ENCODE results near the gene NCBP3.

- TF ChIP-seq, protein P1, sequence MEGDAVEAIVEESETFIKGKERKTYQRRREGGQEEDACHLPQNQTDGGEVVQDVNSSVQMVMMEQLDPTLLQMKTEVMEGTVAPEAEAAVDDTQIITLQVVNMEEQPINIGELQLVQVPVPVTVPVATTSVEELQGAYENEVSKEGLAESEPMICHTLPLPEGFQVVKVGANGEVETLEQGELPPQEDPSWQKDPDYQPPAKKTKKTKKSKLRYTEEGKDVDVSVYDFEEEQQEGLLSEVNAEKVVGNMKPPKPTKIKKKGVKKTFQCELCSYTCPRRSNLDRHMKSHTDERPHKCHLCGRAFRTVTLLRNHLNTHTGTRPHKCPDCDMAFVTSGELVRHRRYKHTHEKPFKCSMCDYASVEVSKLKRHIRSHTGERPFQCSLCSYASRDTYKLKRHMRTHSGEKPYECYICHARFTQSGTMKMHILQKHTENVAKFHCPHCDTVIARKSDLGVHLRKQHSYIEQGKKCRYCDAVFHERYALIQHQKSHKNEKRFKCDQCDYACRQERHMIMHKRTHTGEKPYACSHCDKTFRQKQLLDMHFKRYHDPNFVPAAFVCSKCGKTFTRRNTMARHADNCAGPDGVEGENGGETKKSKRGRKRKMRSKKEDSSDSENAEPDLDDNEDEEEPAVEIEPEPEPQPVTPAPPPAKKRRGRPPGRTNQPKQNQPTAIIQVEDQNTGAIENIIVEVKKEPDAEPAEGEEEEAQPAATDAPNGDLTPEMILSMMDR (IDR thresholded peaks at IDR 0.05), result no peak
- no peak for TF ChIP-seq POLR2A (IDR thresholded peaks at IDR 0.05)
Observed at GRCh38 chr17:3861761-3862681, 16.0 kb upstream of the NCBP3 start.
